ENCODE results near the gene IER3. TPM values are rescaled to one million over a fixed set of nuclear protein-coding genes. Genes with fewer than 3 reads are reported as not detected.

IER3 gene
- total and polyA plus RNA-seq, 8 donors = 5.5 to 77.0 (median 16.3) TPM

DNA sequence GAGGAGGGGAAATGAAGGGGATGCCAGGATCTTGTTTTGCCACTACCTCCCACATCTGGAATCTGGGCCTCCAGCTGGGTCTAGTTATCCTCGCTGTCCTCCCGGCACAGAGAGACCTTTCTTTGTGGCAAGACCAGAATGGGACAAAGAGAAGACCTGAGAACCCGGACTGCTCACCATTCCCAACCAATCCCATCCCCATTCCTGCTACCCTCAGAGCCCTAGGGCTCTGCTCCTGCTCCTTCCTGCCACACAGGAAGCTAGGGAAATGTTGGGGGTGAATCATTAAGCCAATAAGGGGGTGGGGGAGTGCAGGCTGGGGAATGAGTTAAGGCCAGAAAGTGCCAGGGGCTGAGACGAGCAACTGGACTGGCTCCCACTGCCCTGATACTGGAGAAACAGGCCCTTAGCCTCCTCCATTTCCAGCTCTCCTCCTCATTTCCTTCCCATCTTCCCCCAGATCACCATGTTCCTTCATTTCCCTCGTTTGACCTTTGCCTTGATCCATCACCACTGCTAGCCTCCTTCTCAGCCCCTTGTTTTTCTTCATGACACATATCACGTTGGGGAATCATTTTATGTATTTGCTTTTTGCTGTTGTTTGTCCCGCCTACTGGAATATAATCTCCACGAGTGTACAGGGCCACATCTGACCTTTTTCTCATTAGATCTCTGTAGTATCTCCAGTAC, 4.6 kb upstream of the IER3 start:
- Histone ChIP-seq H3K27ac (peak overlapping the region in 1 of 2 donors; percentile 50), H3K4me3 (no peak overlapping the region), H3K36me3 (no peaks in the 10 kb centered on the region), H3K4me1 (peaks cover 4 to 81% of the 10 kb centered on the region in 2 donors), H3K9me3 (no peaks in the 10 kb centered on the region), H3K27me3 (no peaks in the 10 kb centered on the region)
- intact Hi-C loops (cut with DNase I) = loop anchor here in 1 of 2 donors (10.0 kb wide), 1 partner anchor 66 kb away; no protein-coding TSS in a partner anchor
- DNase-seq = no peak
- TF ChIP-seq CTCF (IDR thresholded peaks at IDR 0.05) = no peak
- ATAC-seq = no peak

DNA sequence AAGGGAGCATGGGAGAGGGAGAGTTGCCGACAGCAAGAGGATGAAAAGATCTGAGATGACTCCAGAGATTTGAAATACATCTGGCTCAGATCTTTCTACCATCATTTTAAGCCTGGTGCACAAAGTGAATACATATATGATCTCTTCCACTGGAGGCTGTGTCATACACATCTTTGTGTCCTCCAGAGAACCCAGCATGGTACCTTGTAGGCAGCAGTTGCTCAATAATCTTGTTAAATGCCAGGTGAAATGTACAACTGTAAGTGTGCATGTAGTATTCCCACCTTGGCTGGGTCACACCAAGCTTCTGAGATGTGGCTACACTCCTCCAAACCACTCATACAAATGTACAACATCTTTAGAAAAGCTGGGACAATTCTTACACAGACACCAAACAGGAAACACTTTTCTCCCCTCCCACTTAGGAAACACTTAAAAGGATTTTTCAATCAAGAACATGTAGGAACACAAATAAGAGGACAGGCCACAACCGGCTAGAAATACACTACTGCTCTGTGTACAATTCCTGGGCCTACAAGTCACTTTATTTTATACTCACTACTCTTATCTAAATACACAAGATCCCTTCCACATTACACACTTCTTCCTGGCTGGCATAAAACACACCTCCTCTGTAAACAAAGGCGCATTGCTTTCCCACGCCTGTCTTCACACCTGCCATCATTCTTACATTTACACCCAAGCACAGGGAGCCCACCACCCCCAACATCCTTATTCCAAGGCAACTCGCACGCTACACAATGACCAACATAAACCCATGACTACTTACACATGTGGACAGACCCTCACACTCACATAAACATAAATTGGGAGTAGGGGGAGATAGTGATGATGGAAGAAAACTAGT, 3.8 kb upstream of the IER3 start:
- ATAC-seq = peak; percentile 7
- Histone ChIP-seq H3K4me3 (no peak overlapping the region), H3K27ac (peak overlapping the region in 1 of 2 donors; percentile 50), H3K36me3 (no peaks in the 10 kb centered on the region), H3K9me3 (no peaks in the 10 kb centered on the region), H3K4me1 (peaks cover 4 to 77% of the 10 kb centered on the region in 2 donors), H3K27me3 (no peaks in the 10 kb centered on the region)
- no peak for DNase-seq
- intact Hi-C loops (cut with DNase I) = loop anchor here in 1 of 2 donors (10.0 kb wide), 1 partner anchor 67 kb away; no protein-coding TSS in a partner anchor
- TF ChIP-seq CTCF (IDR thresholded peaks at IDR 0.05) = no peak

DNA sequence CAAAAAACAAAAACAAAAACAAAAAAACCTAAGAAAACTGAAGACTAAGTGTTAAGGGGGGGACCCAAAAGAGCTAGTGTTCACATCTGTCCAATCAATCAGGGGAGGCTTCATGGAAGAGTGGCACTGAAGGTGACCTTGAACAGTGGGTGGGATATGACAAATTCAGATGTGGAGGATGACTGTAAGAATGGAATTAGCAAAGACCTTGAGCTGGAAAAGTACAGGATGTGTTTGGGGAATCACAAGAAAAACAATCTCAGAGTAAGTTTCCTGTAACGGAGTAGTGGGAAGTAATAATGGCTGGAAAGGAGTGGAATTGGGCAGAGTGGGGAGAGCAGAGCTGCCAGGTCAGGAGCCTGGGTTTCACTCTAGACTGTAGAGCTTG, 2.9 kb upstream of the IER3 start:
- H3K4me1 ChIP-seq = peaks cover 4 to 69% of the 10 kb centered on the region in 2 donors
- H3K27me3 ChIP-seq = no peaks in the 10 kb centered on the region
- peak overlapping the region in 1 of 2 donors; percentile 50 for H3K27ac ChIP-seq
- no peak for TF ChIP-seq CTCF (IDR thresholded peaks at IDR 0.05)
- DNase-seq (no peak), ATAC-seq (no peak)
- no peaks in the 10 kb centered on the region for H3K9me3 ChIP-seq
- H3K36me3 ChIP-seq = no peaks in the 10 kb centered on the region
- no peak overlapping the region for H3K4me3 ChIP-seq
- intact Hi-C loops (cut with DNase I) = loop anchor here in 1 of 2 donors (10.0 kb wide), 1 partner anchor 68 kb away; no protein-coding TSS in a partner anchor

GRCh38 chr6:30743099-30744053, 971 bp downstream of the IER3 start:
- intact Hi-C loops (cut with DNase I) = loop anchor here in 1 of 2 donors (10.0 kb wide), 1 partner anchor 71 kb away; no protein-coding TSS in a partner anchor
- Histone ChIP-seq H3K27me3 (no peaks in the 10 kb centered on the region), H3K9me3 (no peaks in the 10 kb centered on the region), H3K36me3 (peaks cover 0 to 31% of the 10 kb centered on the region in 2 donors), H3K27ac (peak overlapping the region; percentile 96 to 97), H3K4me1 (peaks cover 16 to 67% of the 10 kb centered on the region in 2 donors), H3K4me3 (peak overlapping the region; percentile 66 to 94)
- peak in 3 of 4 donors; percentile 46 to 84 (median 63) for DNase-seq
- peak; percentile 21 for ATAC-seq
- TF ChIP-seq CTCF (IDR thresholded peaks at IDR 0.05) = no peak
